Fibroblast of the aortic adventitia (primary cell): ENCODE measurements around the gene CES4A. TPM values are rescaled to one million over a fixed set of nuclear protein-coding genes. Genes with fewer than 3 reads are reported as not detected.
"Not testable (repeated sequence)": the region's sequence is repeated elsewhere in the genome, so short reads cannot be mapped to it uniquely, and the experiment has no call there.

Source experiments
- DNase-seq: peaks from one replicate; pipeline ENCODE4 v3.0.0-alpha.2; 2010; ENCODE audit warnings: low read depth
- H3K4me3 ChIP-seq: 2 replicates; pipeline ENCODE4 v1.5.1; 2011; ENCODE audit warnings: low read depth, mild to moderate bottlenecking, control low read depth, low read length, moderate library complexity
- total RNA-seq: library from RNA; depleted of rRNA; stranded (reverse); fragments of >200 nt; gene quantifications from 2 replicates; pipeline ENCODE4 v1.2.3, GENCODE V29; 2012; ENCODE audit warnings: low replicate concordance
- TF ChIP-seq, protein P1 (sequence below): IDR thresholded peaks from 2 replicates; pipeline ENCODE4 v1.5.1; 2011; ENCODE audit warnings: mild to moderate bottlenecking, low read length, control low read depth, inconsistent platforms; ENCODE audit not compliant: insufficient read depth

CES4A gene
- total RNA-seq, 1 donor, result 2.2 TPM

DNA sequence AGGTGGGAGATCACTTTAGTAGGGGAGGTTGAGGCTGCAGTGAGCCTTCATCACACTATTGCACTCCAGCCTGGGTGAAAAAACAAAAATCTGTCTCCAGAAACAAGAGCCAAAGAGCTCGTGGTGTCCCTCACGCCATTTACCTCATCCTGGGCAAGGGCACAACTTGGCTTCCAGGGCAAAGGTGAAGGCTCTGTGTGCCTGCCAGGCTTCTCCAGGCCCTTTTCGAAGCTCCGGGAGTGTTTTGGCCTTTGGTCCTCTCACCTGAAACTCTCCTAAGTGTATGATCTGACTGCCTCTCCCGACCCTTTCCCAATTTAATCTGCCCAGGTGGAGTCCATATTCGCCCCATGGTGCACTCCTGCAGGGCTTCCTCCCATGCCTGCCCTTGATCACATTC is 38.9 kb upstream of the CES4A start:
- H3K4me3 ChIP-seq, result no peak overlapping the region
- TF ChIP-seq, protein P1, sequence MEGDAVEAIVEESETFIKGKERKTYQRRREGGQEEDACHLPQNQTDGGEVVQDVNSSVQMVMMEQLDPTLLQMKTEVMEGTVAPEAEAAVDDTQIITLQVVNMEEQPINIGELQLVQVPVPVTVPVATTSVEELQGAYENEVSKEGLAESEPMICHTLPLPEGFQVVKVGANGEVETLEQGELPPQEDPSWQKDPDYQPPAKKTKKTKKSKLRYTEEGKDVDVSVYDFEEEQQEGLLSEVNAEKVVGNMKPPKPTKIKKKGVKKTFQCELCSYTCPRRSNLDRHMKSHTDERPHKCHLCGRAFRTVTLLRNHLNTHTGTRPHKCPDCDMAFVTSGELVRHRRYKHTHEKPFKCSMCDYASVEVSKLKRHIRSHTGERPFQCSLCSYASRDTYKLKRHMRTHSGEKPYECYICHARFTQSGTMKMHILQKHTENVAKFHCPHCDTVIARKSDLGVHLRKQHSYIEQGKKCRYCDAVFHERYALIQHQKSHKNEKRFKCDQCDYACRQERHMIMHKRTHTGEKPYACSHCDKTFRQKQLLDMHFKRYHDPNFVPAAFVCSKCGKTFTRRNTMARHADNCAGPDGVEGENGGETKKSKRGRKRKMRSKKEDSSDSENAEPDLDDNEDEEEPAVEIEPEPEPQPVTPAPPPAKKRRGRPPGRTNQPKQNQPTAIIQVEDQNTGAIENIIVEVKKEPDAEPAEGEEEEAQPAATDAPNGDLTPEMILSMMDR, result no peak
- DNase-seq, result no peak

- no peak overlapping the region for H3K4me3 ChIP-seq
- TF ChIP-seq, protein P1, result no peak
- no peak for DNase-seq
Observed at GRCh38 chr16:66950437-66950836, 38.0 kb upstream of the CES4A start.

DNA sequence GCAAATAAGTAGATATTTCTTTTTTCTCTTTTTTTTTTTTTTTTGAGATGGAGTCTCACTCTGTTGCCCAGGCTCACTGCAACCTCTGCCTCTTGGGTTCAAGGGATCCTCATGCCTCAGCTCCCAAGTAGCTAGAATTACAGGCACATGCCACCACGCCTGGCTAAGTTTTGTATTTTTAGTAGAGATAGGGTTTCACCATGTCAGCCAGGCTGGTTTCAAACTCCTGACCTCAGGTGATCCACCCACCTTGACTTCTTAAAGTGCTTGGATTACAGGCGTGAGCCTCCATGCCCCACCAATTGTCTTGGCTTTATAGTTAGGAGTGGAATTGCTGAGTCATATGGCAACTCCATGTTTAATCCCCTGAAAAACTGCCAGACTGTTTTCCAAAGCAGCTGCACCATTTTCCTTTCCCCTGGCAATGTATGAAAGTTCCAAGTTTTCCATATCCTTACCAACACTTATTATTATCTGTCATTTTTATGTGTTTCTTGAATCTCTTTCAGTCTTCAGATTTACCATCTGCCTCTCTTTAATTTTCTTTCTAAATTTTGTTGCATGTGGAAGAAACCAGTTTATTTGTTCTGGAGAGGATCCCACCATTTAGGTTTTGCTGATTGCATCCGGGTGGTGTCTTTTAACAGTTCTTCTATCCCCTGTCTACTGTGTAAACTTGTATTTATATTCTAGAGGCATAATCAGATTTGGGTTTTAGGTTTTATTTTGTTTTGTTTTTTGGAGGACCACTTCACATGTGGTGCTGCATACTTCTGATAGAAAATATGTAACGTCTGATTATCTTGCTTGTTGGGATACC is 37.2 kb upstream of the CES4A start:
- TF ChIP-seq, protein P1, result no peak
- no peak overlapping the region for H3K4me3 ChIP-seq
- no peak for DNase-seq

- TF ChIP-seq, protein P1, result no peak
- no peak overlapping the region for H3K4me3 ChIP-seq
- no peak for DNase-seq
Observed at GRCh38 chr16:66952430-66953110, 35.8 kb upstream of the CES4A start.

GRCh38 chr16:66953462-66954096 is 34.8 kb upstream of the CES4A start:
- TF ChIP-seq, protein P1, result no peak
- DNase-seq, result no peak
- no peak overlapping the region for H3K4me3 ChIP-seq

DNA sequence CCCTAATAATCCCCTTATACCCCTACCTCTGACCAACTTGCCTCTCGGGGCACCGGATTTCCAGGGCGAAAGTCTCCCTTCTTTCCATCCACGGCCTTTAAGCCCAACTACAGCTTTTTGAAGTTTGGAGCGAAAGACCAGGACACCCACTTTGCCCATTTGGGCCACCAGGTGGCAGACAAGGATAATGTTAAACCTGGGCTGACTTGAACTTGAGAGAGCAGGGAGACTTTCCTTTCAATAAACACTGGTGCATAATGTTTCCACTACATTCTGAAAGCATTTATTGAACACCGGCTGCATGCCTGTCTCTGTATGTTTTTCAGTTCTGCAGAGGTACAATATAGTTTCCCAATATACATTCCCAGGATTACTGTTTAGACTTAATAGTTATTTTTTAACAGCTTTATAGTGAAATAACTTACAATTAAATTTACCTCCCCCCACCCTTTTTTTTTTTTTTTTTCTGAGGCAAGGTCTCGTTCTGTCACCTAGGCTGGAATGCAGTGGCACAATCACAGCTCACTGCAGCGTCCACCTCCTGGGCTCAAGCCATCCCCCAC is 34.2 kb upstream of the CES4A start:
- H3K4me3 ChIP-seq, result no peak overlapping the region
- peak; percentile 83 for DNase-seq
- TF ChIP-seq, protein P1, result peak; percentile 88

GRCh38 chr16:66955363-66956153 is 32.8 kb upstream of the CES4A start:
- DNase-seq, result not testable (repeated sequence)

DNA sequence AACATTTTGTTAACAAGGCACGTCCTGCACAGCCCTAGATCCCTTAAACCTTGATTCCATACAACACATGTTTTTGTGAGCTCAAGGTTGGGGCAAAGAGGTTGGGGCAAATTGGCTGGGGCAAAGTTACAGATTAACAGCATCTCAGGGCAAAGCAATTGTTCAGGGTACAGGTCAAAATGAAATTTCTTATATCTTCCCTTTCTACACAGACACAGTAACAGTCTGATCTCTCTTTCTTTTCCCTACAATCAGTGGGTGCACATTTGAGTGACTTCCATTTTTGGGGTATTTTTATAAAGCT is 32.3 kb upstream of the CES4A start:
- H3K4me3 ChIP-seq, DNase-seq: not testable (repeated sequence)

More at GRCh38 chr16:66955363-66956153, 32.8 kb upstream of the CES4A start:
- H3K4me3 ChIP-seq, result not testable (repeated sequence)
